HG03103 (cell line): ENCODE data around the gene PC.

Source experiments
- ATAC-seq: cut with Tn5 transposase; IDR thresholded peaks from one replicate; pipeline ENCODE4 v1.9.1; 2021; ENCODE audit warnings: low read depth; ENCODE audit not compliant: unreplicated experiment

Gene PC

DNA sequence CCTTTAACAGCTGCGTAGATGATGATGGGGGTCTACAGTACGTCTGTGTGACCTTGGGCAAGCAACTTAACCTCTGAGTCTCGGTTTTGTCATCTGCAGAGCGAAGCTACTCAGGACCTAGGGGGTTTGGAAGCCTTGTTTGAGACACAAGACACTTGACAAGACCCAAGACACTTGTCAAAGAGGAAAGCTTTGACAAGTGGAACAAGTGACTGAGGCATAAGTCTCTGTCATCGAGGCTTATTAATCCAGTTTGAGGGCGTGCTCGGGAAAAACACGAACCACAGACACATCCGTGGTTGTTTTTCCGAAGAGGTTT lies 732 bp upstream of the PC start:
- no peak for ATAC-seq

GRCh38 chr11:66957971-66958231 lies 282 bp downstream of the PC start:
- ATAC-seq = peak; percentile 23

DNA sequence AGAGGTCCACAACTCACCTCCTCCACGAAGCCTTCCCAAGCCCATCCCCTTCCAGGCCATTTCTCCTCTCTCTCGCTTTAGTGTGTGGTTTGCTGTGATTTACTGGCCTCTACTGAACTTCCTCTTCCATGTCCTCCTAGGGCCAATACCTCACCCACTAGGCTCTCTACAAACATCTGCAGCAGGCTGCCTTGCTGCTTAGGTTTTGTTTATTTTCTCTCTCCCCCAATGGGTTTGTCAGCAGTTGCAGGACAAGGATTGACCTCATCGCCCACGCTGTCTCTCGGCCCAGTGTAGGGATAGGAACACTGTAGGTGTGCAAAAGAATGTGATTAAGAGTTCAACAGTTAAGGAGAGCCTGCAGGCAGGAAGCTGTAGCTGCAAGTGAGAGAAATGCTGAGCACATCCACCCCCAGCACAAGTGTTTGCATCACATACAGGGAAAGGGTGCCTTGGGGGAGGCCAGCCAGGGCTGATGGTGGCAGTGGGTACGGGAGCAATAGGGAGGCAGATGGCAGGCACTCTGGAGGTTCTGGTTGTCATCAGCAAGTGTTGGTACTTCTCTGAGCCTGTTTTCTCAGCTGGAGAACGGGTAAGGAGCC lies 1.4 kb downstream of the PC start:
- ATAC-seq = no peak

GRCh38 chr11:66953081-66953833 lies 4.9 kb downstream of the PC start:
- no peak for ATAC-seq

DNA sequence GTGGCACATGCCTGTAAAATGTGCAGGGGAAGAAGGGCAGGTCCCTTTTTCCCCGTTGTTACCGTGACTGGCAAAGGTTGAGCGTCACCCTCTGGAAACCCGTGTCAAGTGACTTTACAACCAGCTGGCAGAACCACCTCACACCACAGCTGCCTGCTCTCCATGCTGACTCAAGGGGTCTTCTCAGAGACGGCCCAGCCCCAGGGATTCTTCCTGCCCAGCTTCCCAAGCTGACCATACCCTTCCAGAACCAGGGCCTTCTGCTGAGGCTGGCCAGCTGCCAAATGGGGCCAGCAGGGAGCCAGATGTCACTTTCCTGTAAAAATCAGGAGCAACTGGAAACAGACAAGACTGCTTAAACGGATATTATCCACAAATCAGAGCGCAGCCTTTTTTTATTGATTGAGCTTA lies 6.3 kb downstream of the PC start:
- no peak for ATAC-seq

DNA sequence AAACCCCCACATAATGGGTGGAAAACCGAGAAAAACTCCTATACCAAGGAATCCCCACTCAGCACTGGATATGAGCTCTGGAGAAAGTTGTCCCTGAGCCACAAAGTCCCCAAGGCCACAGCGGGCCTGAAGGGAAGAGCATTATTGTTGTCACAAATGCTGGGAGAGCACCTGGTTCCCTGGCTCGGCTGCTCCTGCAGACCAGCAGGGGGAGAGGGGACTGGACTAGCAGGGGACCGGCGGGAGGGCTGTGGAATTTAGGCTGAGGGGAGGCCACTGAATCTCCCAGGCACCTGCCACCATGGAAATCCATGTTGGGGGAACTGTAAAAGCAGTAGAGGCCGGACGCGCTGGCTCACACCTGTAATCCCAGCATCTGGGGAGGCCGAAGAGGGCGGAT lies 7.0 kb downstream of the PC start:
- ATAC-seq = no peak

DNA sequence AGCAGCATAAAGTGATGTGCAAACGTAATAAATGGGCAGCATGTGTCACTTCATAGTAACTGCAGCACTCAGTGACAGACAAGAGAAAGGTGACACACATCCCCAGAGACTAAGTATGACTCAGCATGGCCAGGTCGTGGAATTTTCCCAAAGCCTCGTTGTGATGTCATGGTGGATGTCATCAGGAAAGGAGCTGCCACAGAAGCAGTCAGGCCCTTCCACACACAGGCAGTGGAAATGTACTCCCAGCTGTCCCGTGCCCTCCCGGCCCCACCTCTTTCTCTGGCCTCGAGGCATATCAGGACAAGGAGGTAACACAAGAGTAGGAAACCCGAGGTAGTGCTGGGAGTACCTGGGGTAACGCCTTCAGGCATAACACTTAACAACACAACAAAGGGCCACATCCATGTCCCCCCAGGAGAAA lies 8.1 kb downstream of the PC start:
- ATAC-seq = no peak

GRCh38 chr11:66938582-66939135 lies 19.5 kb downstream of the PC start:
- no peak for ATAC-seq

GRCh38 chr11:66937193-66937733 lies 20.9 kb downstream of the PC start:
- no peak for ATAC-seq

DNA sequence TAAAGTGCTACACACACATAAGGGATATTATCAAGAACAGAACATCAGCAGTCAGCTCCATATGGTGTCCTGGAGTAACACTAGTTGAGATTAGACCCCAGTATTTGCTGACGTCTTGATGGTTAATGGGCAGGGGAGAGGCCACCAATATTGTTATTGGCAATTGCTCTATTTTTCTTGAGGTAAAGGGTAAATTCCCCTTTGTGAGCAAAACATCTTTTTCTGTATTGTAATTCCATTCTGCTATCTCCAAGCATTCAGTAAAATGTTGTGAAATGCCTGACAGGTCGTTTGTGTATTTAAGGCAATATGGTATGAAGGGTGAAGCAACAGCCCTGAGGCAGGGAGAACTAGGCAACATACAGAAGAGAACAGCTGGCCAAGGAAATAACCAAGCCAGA lies 21.9 kb downstream of the PC start:
- no peak for ATAC-seq

- no peak for ATAC-seq
Observed at GRCh38 chr11:66934950-66935779, 23.0 kb downstream of the PC start.

DNA sequence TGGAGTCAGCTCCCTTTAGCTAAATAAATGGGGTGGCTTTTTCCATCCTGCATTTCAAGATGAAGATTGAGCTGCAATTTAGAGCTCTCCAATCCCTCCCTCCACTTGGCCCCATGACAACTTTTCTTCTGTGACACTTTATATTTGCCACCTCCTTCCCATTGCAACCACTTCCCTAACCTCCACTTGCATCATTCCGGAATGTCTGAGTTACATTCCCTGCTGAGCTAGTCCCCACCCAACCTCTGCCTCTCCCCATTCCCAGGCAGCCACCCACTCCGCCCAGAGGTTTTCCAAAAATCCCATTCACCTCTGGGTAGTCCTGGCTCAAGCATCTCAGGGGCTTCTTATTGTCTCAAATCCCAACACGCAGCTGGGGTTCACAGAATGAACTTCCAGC lies 24.7 kb downstream of the PC start:
- no peak for ATAC-seq

DNA sequence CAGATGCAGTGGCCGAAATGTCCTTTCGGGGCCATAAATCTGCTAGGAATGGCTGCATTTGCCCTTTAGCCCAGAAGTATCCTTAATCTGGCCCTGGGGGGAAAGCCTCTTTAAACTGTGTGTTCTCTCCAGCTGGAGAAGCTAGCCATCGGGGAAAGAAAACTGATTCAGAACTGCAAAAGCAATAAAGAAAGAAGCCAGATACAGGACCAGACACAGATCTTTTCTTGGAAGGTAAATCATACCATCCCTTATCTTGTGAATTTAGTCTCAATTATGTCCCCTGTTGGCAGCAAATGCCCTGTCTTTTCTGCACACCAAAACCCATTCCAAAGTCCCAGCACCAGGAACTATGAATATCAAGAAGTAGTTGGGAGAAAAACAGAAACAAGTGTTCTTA lies 25.6 kb downstream of the PC start:
- ATAC-seq = no peak

GRCh38 chr11:66929753-66930152 lies 28.4 kb downstream of the PC start:
- ATAC-seq = no peak

- ATAC-seq = no peak
Observed at GRCh38 chr11:66924272-66924671, 33.9 kb downstream of the PC start.

GRCh38 chr11:66922551-66922950 lies 35.6 kb downstream of the PC start:
- no peak for ATAC-seq

- ATAC-seq = no peak
Observed at GRCh38 chr11:66920978-66921784, 37.0 kb downstream of the PC start.

- no peak for ATAC-seq
Observed at GRCh38 chr11:66919923-66920322, 38.3 kb downstream of the PC start.

GRCh38 chr11:66918741-66919140 lies 39.4 kb downstream of the PC start:
- ATAC-seq = no peak

- ATAC-seq = no peak
Observed at GRCh38 chr11:66915866-66916265, 42.3 kb downstream of the PC start.
